Loucy (cell line): ENCODE measurements around the gene DPYSL3.

Experiments used
- H2AFZ ChIP-seq: fragments of 200-600 bp; sonication (generic); 2 replicates; pipeline ENCODE4 v1.6.0; 2016; ENCODE audit warnings: antibody characterized with exemption, mild to moderate bottlenecking, low read length, moderate library complexity
- H3F3A ChIP-seq: fragments of 200-600 bp; 2 replicates; pipeline ENCODE4 v1.6.0; 2016; ENCODE audit warnings: antibody characterized with exemption, low read depth, mild to moderate bottlenecking
- H3K27me3 ChIP-seq: fragments of 200-600 bp; sonication (generic); 2 replicates; pipeline ENCODE4 v1.6.1; 2014; ENCODE audit warnings: low read length, mild to moderate bottlenecking; ENCODE audit not compliant: insufficient read depth, poor library complexity, severe bottlenecking
- H3K36me3 ChIP-seq: fragments of 200-600 bp; sonication (generic); 2 replicates; pipeline ENCODE4 v1.6.1; 2016; ENCODE audit warnings: low read length; ENCODE audit not compliant: insufficient read depth
- H3K4me1 ChIP-seq: fragments of 200-600 bp; sonication (generic); 2 replicates; pipeline ENCODE4 v1.5.1; 2014; ENCODE audit warnings: low read length, mild to moderate bottlenecking; ENCODE audit not compliant: insufficient read depth, poor library complexity, severe bottlenecking
- H3K4me2 ChIP-seq: fragments of 200-600 bp; sonication (generic); 2 replicates; pipeline ENCODE4 v1.6.0; 2014; ENCODE audit warnings: antibody characterized with exemption, low read length, low read depth, mild to moderate bottlenecking; ENCODE audit not compliant: poor library complexity, severe bottlenecking
- H3K4me3 ChIP-seq: fragments of 200-600 bp; sonication (generic); 2 replicates; pipeline ENCODE4 v1.5.1; 2014; ENCODE audit warnings: low read length, mild to moderate bottlenecking, mixed read lengths; ENCODE audit not compliant: poor library complexity, severe bottlenecking
- H3K79me2 ChIP-seq: fragments of 200-600 bp; sonication (generic); 2 replicates; pipeline ENCODE4 v1.6.1; 2014; ENCODE audit warnings: low read length; ENCODE audit not compliant: insufficient read depth
- H3K9ac ChIP-seq: fragments of 200-600 bp; sonication (generic); 2 replicates; pipeline ENCODE4 v1.6.0; 2014; ENCODE audit warnings: mild to moderate bottlenecking, low read depth, low read length, moderate library complexity; ENCODE audit not compliant: poor library complexity, severe bottlenecking
- H3K9me2 ChIP-seq: fragments of 200-600 bp; sonication (generic); replicated peaks from 2 replicates; pipeline ENCODE4 v1.6.1; 2016; ENCODE audit warnings: low read depth, low read length, mixed read lengths
- H3K9me3 ChIP-seq: fragments of 200-600 bp; sonication (generic); 2 replicates; pipeline ENCODE4 v1.6.1; 2014; ENCODE audit warnings: mild to moderate bottlenecking, antibody characterized with exemption, low read length, low read depth; ENCODE audit not compliant: insufficient read depth
- H4K20me1 ChIP-seq: fragments of 200-600 bp; sonication (generic); 2 replicates; pipeline ENCODE4 v1.6.0; 2014; ENCODE audit warnings: antibody characterized with exemption, low read length, mild to moderate bottlenecking; ENCODE audit not compliant: insufficient read depth, poor library complexity, severe bottlenecking
- CTCF ChIP-seq: fragments of 200-600 bp; sonication (generic); conservative IDR thresholded peaks from 2 replicates; pipeline ENCODE4 v1.5.1; 2014; ENCODE audit warnings: mild to moderate bottlenecking, antibody characterized with exemption, low read length
- EZH2phosphoT487 ChIP-seq: fragments of 200-600 bp; IDR thresholded peaks from 2 replicates; pipeline ENCODE4 v1.6.1; 2018; ENCODE audit warnings: antibody characterized with exemption, mild to moderate bottlenecking, moderate library complexity, borderline replicate concordance

Gene DPYSL3

GRCh38 chr5:147434049-147434448 lies 75.8 kb downstream of the DPYSL3 start:
- Histone ChIP-seq H3K79me2 (no peaks in the 10 kb centered on the region), H3K36me3 (no peaks in the 10 kb centered on the region), H4K20me1 (no peaks in the 10 kb centered on the region), H3K9me3 (no peaks in the 10 kb centered on the region), H3K4me3 (no peak overlapping the region), H3K9me2 (no peaks in the 10 kb centered on the region), H3K4me1 (no peaks in the 10 kb centered on the region), H2AFZ (no peak overlapping the region), H3K9ac (no peak overlapping the region), H3F3A (no peaks in the 10 kb centered on the region), H3K27me3 (no peaks in the 10 kb centered on the region), H3K4me2 (no peak overlapping the region)
- TF ChIP-seq CTCF (no peak), EZH2phosphoT487 (no peak)

- no peaks in the 10 kb centered on the region for H3K9me2 ChIP-seq
- no peaks in the 10 kb centered on the region for H3K79me2 ChIP-seq
- no peaks in the 10 kb centered on the region for H4K20me1 ChIP-seq
- no peak overlapping the region for H2AFZ ChIP-seq
- H3K27me3 ChIP-seq = no peaks in the 10 kb centered on the region
- H3K4me2 ChIP-seq = no peak overlapping the region
- no peaks in the 10 kb centered on the region for H3K36me3 ChIP-seq
- H3F3A ChIP-seq = no peaks in the 10 kb centered on the region
- TF ChIP-seq CTCF (no peak), EZH2phosphoT487 (no peak)
- no peaks in the 10 kb centered on the region for H3K4me1 ChIP-seq
- H3K9me3 ChIP-seq = no peaks in the 10 kb centered on the region
- no peak overlapping the region for H3K9ac ChIP-seq
- no peak overlapping the region for H3K4me3 ChIP-seq
Observed at GRCh38 chr5:147432323-147432722, 77.5 kb downstream of the DPYSL3 start.

- no peaks in the 10 kb centered on the region for H3K9me2 ChIP-seq
- H2AFZ ChIP-seq = no peak overlapping the region
- no peaks in the 10 kb centered on the region for H3F3A ChIP-seq
- no peaks in the 10 kb centered on the region for H4K20me1 ChIP-seq
- H3K4me3 ChIP-seq = no peak overlapping the region
- H3K27me3 ChIP-seq = no peaks in the 10 kb centered on the region
- no peak overlapping the region for H3K4me2 ChIP-seq
- no peak overlapping the region for H3K9ac ChIP-seq
- H3K79me2 ChIP-seq = no peaks in the 10 kb centered on the region
- TF ChIP-seq CTCF (no peak), EZH2phosphoT487 (no peak)
- H3K9me3 ChIP-seq = no peaks in the 10 kb centered on the region
- no peaks in the 10 kb centered on the region for H3K4me1 ChIP-seq
- no peaks in the 10 kb centered on the region for H3K36me3 ChIP-seq
Observed at GRCh38 chr5:147431586-147431985, 78.3 kb downstream of the DPYSL3 start.
